Measurements from ENCODE around the gene ING1.
"Not testable (repeated sequence)": the region's sequence is repeated elsewhere in the genome, so short reads cannot be mapped to it uniquely, and the experiment has no call there.

ING1 gene

GRCh38 chr13:110695774-110696173, 17.7 kb upstream of the ING1 start:
- not testable (repeated sequence) for DNase-seq (ENCODE audit: low read depth in 2 of 2)

DNA sequence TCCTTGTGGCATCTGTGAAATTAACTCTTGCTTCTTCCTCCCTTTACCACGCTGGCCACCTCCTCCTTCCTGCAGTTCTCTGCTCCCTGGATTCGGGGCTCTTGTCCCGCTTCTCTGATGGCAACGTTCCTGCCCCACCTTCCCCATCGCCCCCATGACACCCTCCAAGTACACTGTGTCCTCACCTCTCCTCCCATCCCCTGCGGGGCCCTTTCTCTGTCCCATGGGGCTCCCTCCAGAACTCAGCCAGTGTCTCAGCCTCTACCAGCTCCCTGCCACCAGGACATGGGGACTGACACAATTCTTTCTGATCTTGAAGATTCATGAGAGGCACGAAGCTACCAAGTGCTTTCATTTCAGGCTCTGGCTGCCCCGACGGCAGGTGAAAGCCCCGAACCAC, 16.7 kb upstream of the ING1 start:
- no peak for DNase-seq (ENCODE audit: low read depth in 2 of 2)

DNA sequence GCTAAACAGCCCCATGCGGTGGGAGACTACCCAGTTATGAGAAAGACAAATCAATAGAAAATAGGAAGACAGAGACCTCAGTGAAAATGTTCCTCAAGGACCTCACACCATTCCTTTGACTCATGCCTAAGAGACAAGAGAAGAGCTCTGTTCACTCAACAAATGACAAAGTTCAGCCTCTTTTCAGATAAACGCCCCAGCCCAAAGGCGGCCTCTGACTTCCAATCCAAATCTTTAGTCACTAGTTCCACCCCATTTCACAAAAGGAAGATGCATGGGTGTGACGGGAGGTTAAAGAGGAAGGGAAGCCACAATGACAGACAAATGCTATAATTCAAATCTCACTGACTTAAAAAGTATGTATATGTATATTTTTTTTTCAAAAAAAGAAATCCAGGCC, 15.7 kb upstream of the ING1 start:
- DNase-seq (ENCODE audit: low read depth in 2 of 2), result no peak

DNA sequence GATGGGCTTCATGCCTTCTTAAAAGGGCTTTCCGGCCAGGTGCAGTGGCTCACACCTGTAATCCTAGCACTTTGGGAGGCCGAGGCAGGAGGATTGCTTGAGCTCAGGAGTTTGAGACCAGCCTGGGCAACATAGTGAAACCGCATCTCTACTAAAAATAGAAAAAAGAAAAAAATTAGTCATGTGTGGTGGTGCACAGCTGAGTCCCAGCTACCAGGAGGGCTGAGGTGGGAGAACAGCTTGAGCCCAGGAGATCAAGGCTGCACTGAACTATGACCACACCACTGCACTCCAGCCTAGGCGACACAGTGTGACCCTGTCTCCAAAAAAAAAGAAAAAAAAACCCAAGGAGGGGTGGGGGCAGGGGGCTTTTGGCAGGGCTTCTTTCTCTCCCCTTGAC, 14.8 kb upstream of the ING1 start:
- no peak for DNase-seq (ENCODE audit: low read depth in 2 of 2)

- DNase-seq (ENCODE audit: low read depth in 2 of 2), result no peak
Observed at GRCh38 chr13:110699148-110700145, 14.1 kb upstream of the ING1 start.

- no peak for DNase-seq (ENCODE audit: low read depth in 2 of 2)
Observed at GRCh38 chr13:110700186-110700585, 13.3 kb upstream of the ING1 start.

DNA sequence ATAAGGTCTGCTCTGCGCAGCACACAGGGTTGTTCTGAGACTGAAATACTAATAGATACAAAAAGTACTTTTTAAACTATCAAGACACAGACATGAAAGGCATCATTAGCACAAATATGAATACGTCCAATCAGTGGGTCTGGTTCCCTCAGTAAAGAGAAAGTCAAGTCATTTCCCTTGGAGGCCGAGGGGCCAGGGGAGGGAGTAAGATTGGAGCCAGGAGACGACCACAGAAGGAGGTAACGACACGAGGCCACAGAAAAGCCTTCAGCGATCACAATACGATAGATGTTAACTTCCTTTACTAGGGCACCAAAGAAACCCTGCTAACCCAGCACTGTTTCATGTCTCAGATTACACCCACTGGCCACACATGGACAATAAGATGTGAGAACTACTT, 12.9 kb upstream of the ING1 start:
- DNase-seq (ENCODE audit: low read depth in 2 of 2), result no peak

DNA sequence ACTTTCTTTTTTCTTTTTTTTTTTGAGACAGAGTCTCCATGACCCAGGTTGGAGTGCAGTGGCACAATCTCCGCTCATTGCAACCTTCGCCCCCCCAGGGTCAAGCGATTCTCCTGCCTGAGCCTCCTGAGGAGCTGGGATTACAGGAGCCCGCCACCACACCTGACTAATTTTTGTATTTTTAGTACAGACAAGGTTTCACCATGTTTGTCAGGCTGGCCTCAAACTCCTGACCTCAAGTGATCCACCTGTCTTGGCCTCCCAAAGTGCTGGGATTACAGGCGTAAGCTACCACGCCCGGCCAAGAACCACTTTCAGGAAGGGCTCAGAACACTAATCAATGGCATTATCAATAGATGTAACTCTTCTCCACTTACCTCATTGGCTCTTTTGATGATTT, 12.4 kb upstream of the ING1 start:
- DNase-seq (ENCODE audit: low read depth in 2 of 2), result not testable (repeated sequence)

DNA sequence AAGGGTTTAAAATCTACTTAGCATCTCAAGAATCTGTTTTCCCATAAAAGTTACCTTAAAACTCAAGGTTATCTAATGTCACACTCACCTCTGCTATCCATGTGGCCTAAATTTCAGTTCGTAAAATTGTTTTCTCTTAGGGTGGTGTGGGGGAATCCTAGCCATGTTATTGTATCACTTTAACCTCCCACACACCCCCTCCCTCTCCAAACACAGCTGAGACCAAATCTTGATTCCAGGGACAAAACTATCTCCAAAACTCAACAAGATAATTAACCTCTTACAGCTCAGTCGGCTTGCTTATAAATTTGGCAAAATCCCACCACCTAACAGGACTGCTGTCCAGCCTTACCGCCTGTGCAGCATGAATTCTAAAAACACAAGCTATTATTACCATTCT, 11.4 kb upstream of the ING1 start:
- DNase-seq (ENCODE audit: low read depth in 2 of 2), result no peak

- DNase-seq (ENCODE audit: low read depth in 2 of 2), result no peak
Observed at GRCh38 chr13:110702591-110703526, 10.6 kb upstream of the ING1 start.

DNA sequence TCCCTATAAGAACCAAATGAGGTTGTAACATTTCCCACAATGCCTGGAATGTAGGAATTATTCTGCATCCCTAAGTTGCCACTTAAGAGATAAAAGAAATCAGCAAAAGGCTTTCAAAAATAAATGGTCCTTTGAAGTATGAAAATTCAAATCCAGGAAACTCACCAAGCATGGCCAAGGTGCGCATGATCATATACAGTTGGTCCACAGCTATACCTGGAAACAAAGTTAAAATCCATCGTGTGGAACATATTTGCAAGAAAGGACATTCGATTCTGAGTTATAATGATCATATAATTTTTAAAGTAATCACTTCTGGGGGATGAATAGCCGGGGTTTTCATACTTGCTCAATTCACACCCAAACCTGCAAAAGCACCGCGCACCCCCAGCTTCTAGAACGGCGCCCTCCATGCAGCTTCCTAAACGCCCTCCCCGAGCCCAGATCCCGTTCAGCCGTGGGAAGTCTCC, 8.1 kb upstream of the ING1 start:
- DNase-seq (ENCODE audit: low read depth in 2 of 2), result no peak

DNA sequence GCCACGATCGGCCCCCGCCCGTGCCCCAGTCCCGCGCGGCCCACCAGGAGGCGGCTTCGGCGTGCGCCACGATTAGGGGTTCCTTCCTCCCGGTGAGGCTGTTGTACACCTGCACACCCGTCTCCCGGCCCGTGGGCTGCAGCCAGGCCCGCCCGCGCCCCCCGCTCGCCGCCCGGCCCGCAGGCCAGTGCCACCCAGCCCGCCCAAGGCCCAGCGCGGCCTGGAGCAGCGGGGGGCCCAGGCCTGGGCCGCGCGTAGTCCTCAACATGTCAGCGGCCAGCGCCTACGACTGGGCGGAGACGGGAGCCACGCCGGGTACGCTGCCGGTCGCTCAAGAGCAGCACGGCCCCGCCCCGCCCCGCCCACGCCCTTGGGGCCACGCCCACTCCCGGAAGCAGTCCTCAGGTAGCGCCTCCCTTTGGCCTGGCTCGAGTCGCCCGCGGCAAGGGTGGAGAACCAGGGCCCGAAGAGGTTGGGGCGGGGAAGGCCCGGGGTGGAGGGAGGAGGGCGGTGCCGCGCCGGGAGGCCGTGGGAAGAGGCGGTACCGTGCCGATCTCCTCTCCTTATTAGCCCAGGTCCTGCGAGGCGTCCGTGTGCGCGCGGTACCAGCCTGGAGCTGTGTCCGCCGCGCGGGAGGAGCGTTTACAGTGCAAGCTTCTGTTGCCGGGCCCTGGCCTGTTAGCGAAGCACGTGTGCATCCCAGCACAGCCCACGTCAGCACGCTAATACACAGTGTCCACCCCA, 7.5 kb upstream of the ING1 start, which contains the start of gene CARS2:
Gene CARS2, minus strand, starts transcription at position 291 of the 744 bp plus-strand sequence. Its CDS starts 23 bp downstream, at position 268.
- DNase-seq (ENCODE audit: low read depth in 2 of 2), result peak; percentile 84 to 87

GRCh38 chr13:110706570-110707372, 6.7 kb upstream of the ING1 start:
- DNase-seq (ENCODE audit: low read depth in 2 of 2), result no peak

GRCh38 chr13:110712081-110712848, 1.2 kb upstream of the ING1 start:
- peak; percentile 71 to 73 for DNase-seq (ENCODE audit: low read depth in 2 of 2)

DNA sequence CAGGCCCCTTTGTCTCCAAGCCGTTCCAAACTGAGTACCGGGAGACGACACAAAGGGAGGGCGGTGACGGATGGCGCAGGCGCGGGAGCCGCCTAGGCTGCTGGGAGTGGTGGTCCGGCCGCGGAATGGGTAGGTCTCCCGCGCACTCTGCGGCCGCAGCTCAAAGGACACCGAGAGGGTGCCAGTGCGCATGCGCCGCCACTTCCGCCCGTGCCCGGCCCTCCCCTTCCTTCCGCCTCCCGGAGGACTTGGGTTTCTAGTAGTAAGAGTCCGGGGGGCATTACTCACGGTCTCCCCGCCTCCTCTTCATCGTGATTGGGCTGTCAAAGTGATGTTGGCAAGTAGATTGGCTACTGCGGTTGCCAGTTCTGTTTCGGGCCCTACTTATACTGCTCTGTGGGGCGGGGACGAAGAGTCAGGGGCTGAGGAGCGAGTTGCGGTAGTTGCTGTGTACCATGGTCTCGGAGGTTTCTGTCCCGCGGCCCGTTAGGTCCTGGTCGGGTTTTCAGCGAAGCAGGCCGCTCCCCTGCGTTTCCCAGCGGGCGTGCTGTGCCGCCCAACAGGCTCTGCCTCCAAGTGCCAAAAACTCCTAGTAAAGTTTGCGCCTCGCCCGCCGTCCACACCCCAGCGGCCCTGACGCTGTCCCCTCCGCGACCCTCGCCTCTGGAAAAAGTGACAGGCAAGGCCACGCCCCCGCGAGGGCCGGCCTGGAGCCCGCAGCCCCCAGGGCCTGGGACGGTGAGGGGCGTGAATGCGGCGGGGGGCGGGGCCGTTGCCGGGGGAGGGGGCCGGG, 455 bp upstream of the ING1 start:
- DNase-seq (ENCODE audit: low read depth in 2 of 2), result peak; percentile 99 to 100

DNA sequence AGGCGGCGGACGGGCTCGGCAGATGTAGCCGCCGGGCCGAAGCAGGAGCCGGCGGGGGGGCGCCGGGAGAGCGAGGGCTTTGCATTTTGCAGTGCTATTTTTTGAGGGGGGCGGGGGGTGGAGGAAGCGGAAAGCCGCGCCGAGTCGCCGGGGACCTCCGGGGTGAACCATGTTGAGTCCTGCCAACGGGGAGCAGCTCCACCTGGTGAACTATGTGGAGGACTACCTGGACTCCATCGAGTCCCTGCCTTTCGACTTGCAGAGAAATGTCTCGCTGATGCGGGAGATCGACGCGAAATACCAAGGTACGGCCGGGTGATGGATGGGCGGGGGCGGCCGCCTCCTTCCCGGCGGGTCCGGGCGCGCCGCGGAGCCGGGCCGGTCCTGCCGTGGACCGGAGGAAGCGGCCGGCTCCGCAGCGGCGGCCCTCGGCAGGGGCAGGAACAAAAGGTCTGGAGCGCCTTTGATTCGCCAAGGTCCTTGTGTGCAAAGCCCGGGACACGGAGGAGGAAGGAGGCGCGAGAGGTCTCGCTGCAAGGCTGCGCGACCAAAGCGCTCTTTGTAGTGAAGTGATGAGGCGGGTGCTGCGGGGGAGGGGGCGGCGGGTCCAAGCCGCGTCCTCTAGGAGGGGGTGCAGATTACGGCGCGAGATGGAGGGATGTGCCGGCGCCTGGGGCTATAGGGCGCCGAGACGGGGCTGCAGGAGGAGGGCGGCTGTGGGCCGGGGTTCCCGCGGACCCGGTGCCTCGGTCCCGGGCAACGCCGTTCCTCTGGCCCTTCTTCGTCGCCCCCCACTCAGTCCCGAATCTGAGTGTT, 689 bp downstream of the ING1 start:
- DNase-seq (ENCODE audit: low read depth in 2 of 2), result no peak

GRCh38 chr13:110714797-110715394, 1.4 kb downstream of the ING1 start:
- no peak for DNase-seq (ENCODE audit: low read depth in 2 of 2)

All from fibroblast of skin of left quadriceps (primary cell).